Naive thymus-derived CD4-positive, alpha-beta T cell (primary cell): ENCODE results near the gene LMX1A. TPM values are rescaled to one million over a fixed set of nuclear protein-coding genes. Genes with fewer than 3 reads are reported as not detected.

Experiments used
- ATAC-seq: fragments of 150-1000 bp; cut with Tn5 transposase; 2 replicates; pipeline ENCODE4 v1.10.0; 2021; ENCODE audit warnings: mild to moderate bottlenecking, moderate library complexity
- CTCF ChIA-PET: fragments of 350-600 bp; sonication (Branson Sonifier 250); formaldehyde crosslinking; loops from one replicate; lab custom pipeline; 2021; ENCODE audit warnings: antibody characterized with exemption; lab: Charles Lee
- POLR2A ChIA-PET: fragments of 350-600 bp; sonication (Branson Sonifier 250); formaldehyde crosslinking; loops from one replicate; lab custom pipeline; 2021; ENCODE audit warnings: antibody characterized with exemption, inconsistent platforms; lab: Charles Lee
- DNase-seq, 9 donors: peaks; one replicate each; pipeline versions ENCODE4 v3.0.0 to v3.0.0-alpha.2; 2020 to 2022; ENCODE audit warnings: mixed read lengths in 1 of 9
- H3K27ac ChIP-seq: one replicate; pipeline ENCODE4 v1.7.0; 2013; ENCODE audit warnings: mild to moderate bottlenecking, low read depth, low read length, moderate library complexity
- H3K27me3 ChIP-seq, 2 donors: one replicate each; pipeline ENCODE4 v1.7.0; 2013; ENCODE audit warnings: low read length in 2 of 2, mild to moderate bottlenecking in 2 of 2, moderate library complexity in 2 of 2; ENCODE audit not compliant: control insufficient read depth in 2 of 2, insufficient read depth in 2 of 2
- H3K36me3 ChIP-seq, 3 experiments: 1 replicate in 2 of 3; 2 replicates in 1 of 3; pipeline ENCODE4 v1.7.0; 2013; ENCODE audit warnings: low read length in 3 of 3, mild to moderate bottlenecking in 3 of 3, moderate library complexity in 1 of 3; ENCODE audit not compliant: insufficient read depth in 3 of 3, control insufficient read depth in 2 of 3
- H3K4me1 ChIP-seq, 2 donors: one replicate each; pipeline ENCODE4 v1.7.0; 2013; ENCODE audit warnings: low read length in 2 of 2, mild to moderate bottlenecking in 2 of 2, moderate library complexity in 1 of 2; ENCODE audit not compliant: control insufficient read depth in 2 of 2, insufficient read depth in 2 of 2
- H3K4me3 ChIP-seq: 2 replicates; pipeline ENCODE4 v1.7.0; 2013; ENCODE audit warnings: mild to moderate bottlenecking, low read length
- H3K9me3 ChIP-seq, 3 experiments: 1 replicate in 2 of 3; 2 replicates in 1 of 3; pipeline ENCODE4 v1.7.0; 2013; ENCODE audit warnings: low read length in 3 of 3; ENCODE audit not compliant: control insufficient read depth in 2 of 3
- H3K27ac Mint-ChIP-seq, 9 donors: one replicate each; pipeline ENCODE4 v1.8.0; 2020 to 2022; ENCODE audit warnings: mixed read lengths in 9 of 9, mild to moderate bottlenecking in 8 of 9, moderate library complexity in 5 of 9, inconsistent platforms in 2 of 9
- H3K27me3 Mint-ChIP-seq, 5 donors: one replicate each; pipeline ENCODE4 v1.8.0; 2021 to 2022; ENCODE audit warnings: mixed read lengths in 5 of 5, mild to moderate bottlenecking in 1 of 5
- H3K36me3 Mint-ChIP-seq, 5 donors: one replicate each; pipeline ENCODE4 v1.8.0; 2020 to 2022; ENCODE audit warnings: mixed read lengths in 5 of 5, mild to moderate bottlenecking in 3 of 5, inconsistent platforms in 1 of 5
- H3K4me1 Mint-ChIP-seq, 7 donors: one replicate each; pipeline ENCODE4 v1.8.0; 2020 to 2022; ENCODE audit warnings: mixed read lengths in 7 of 7, mild to moderate bottlenecking in 3 of 7, inconsistent platforms in 1 of 7
- H3K4me3 Mint-ChIP-seq, 10 donors: one replicate each; pipeline ENCODE4 v1.8.0; 2020 to 2022; ENCODE audit warnings: mild to moderate bottlenecking in 10 of 10, mixed read lengths in 10 of 10, moderate library complexity in 6 of 10, inconsistent platforms in 2 of 10
- H3K9me3 Mint-ChIP-seq, 11 donors: one replicate each; pipeline ENCODE4 v1.8.0; 2020 to 2022; ENCODE audit warnings: mixed read lengths in 11 of 11, mild to moderate bottlenecking in 4 of 11, inconsistent platforms in 1 of 11, moderate library complexity in 1 of 11
- intact Hi-C, 2 donors: fragments of 100-400 bp; cut with micrococcal nuclease; formaldehyde crosslinking; loops; one replicate each; pipeline ENCODE4 v1.15.1; 2023
- polyA plus RNA-seq, 2 donors: library from polyadenylated mRNA; unstranded; fragments of 300-500 nt; fragmentation: Illumina TruSeq; gene quantifications; one replicate each; pipeline ENCODE4 v1.2.3, GENCODE V29; 2021
- total RNA-seq, 6 experiments: library from RNA in 5 of 6; stranded (reverse) in 5 of 6; gene quantifications; 1 replicate in 5 of 6; 2 replicates in 1 of 6; pipeline ENCODE4 v1.2.3 and lab custom pipeline; 2021 to 2026

Gene LMX1A
- total and polyA plus RNA-seq, 7 experiments from 2014 or later = not detected

- Histone ChIP-seq H3K36me3 (no peaks in the 10 kb centered on the region), H3K27me3 (peaks cover 7 to 21% of the 10 kb centered on the region in 2 donors), H3K4me1 (peaks cover 13 to 14% of the 10 kb centered on the region in 2 donors), H3K9me3 (no peaks in the 10 kb centered on the region), H3K4me3 (peak overlapping the region; percentile 28), H3K27ac (no peak overlapping the region)
- intact Hi-C loops = loop anchor here (1.0 to 5.0 kb wide), 12 partner anchors 11 to 1099 kb away; partner anchors contain the start of genes TMCO1 (in 2 of the 2) and MGST3 (in 1 of the 2)
- CTCF ChIA-PET = interaction anchor here (0.6 to 5.3 kb wide), 24 partner anchors 8 to 539 kb away, joined by 3 to 127 read pairs (median 4); no protein-coding TSS in a partner anchor
- DNase-seq = peak; percentile 78 to 94 (median 91)
- peak overlapping the region; percentile 45 to 94 (median 90) for H3K27ac Mint-ChIP-seq
- peak; percentile 100 for ATAC-seq
- peaks cover 17 to 35% (median 26%) of the 10 kb centered on the region in 7 donors for H3K4me1 Mint-ChIP-seq
- peak overlapping the region; percentile 59 to 84 (median 75) for H3K4me3 Mint-ChIP-seq
- H3K36me3 Mint-ChIP-seq = no peaks in the 10 kb centered on the region
- peaks cover 59 to 93% (median 80%) of the 10 kb centered on the region in 5 donors for H3K27me3 Mint-ChIP-seq
- H3K9me3 Mint-ChIP-seq = peaks cover 0 to 5% (median 0%) of the 10 kb centered on the region in 11 donors
- POLR2A ChIA-PET = interaction anchor here (0.8 to 1.5 kb wide), 3 partner anchors 196 to 377 kb away, joined by 3 to 7 read pairs (median 4); no protein-coding TSS in a partner anchor
These were observed 36.4 kb upstream of the LMX1A start for GRCh38 chr1:165392634-165393571.

GRCh38 chr1:165389609-165390008, 33.1 kb upstream of the LMX1A start:
- no peak for DNase-seq
- Histone ChIP-seq H3K4me3 (no peak overlapping the region), H3K36me3 (no peaks in the 10 kb centered on the region), H3K27me3 (peaks cover 7 to 18% of the 10 kb centered on the region in 2 donors), H3K9me3 (no peaks in the 10 kb centered on the region), H3K27ac (no peak overlapping the region), H3K4me1 (peaks cover 13 to 14% of the 10 kb centered on the region in 2 donors)
- no peak overlapping the region for H3K27ac Mint-ChIP-seq
- no peak overlapping the region for H3K4me3 Mint-ChIP-seq
- H3K4me1 Mint-ChIP-seq = peaks cover 14 to 24% (median 17%) of the 10 kb centered on the region in 7 donors
- no peaks in the 10 kb centered on the region for H3K36me3 Mint-ChIP-seq
- ChIA-PET POLR2A (no interaction called here), CTCF (interaction anchor here (1.1 to 1.8 kb wide), 3 partner anchors 19 to 211 kb away, joined by 3 to 5 read pairs (median 3); no protein-coding TSS in a partner anchor)
- intact Hi-C loops = loop anchor here (5.0 kb wide), 2 partner anchors 378 to 1103 kb away; partner anchors contain the start of gene TMCO1 (in 1 of the 2)
- no peak for ATAC-seq
- peaks cover 72 to 94% (median 85%) of the 10 kb centered on the region in 5 donors for H3K27me3 Mint-ChIP-seq
- H3K9me3 Mint-ChIP-seq = peaks cover 0 to 5% (median 0%) of the 10 kb centered on the region in 11 donors

- H3K4me1 Mint-ChIP-seq = peaks cover 5 to 13% (median 8%) of the 10 kb centered on the region in 7 donors
- no peak overlapping the region for H3K4me3 Mint-ChIP-seq
- no peak overlapping the region for H3K27ac Mint-ChIP-seq
- Histone ChIP-seq H3K9me3 (no peaks in the 10 kb centered on the region), H3K4me1 (peaks cover 6 to 7% of the 10 kb centered on the region in 2 donors), H3K27me3 (peaks cover 7 to 18% of the 10 kb centered on the region in 2 donors), H3K4me3 (no peak overlapping the region), H3K36me3 (no peaks in the 10 kb centered on the region), H3K27ac (no peak overlapping the region)
- no peak for ATAC-seq
- intact Hi-C loops = no loop called here
- H3K27me3 Mint-ChIP-seq = peaks cover 71 to 82% (median 79%) of the 10 kb centered on the region in 5 donors
- ChIA-PET POLR2A (no interaction called here), CTCF (interaction anchor here (0.7 to 1.0 kb wide), 2 partner anchors 16 to 199 kb away, joined by 3 read pairs; no protein-coding TSS in a partner anchor)
- DNase-seq = no peak
- peaks cover 0 to under 1% (median 0%) of the 10 kb centered on the region in 11 donors for H3K9me3 Mint-ChIP-seq
- no peaks in the 10 kb centered on the region for H3K36me3 Mint-ChIP-seq
These were observed 31.4 kb upstream of the LMX1A start for GRCh38 chr1:165387961-165388360.

GRCh38 chr1:165387505-165387904, 31.0 kb upstream of the LMX1A start:
- Histone ChIP-seq H3K27me3 (peaks cover 7 to 18% of the 10 kb centered on the region in 2 donors), H3K36me3 (no peaks in the 10 kb centered on the region), H3K9me3 (no peaks in the 10 kb centered on the region), H3K27ac (no peak overlapping the region), H3K4me1 (peaks cover 1 to 2% of the 10 kb centered on the region in 2 donors), H3K4me3 (no peak overlapping the region)
- ChIA-PET POLR2A (interaction anchor here (0.7 kb wide), 1 partner anchor 164 kb away, joined by 3 read pairs; no protein-coding TSS in a partner anchor), CTCF (interaction anchor here (0.7 kb wide), 1 partner anchor 200 kb away, joined by 3 read pairs; no protein-coding TSS in a partner anchor)
- H3K27me3 Mint-ChIP-seq = peaks cover 71 to 82% (median 77%) of the 10 kb centered on the region in 5 donors
- peaks cover under 1 to 8% (median 3%) of the 10 kb centered on the region in 7 donors for H3K4me1 Mint-ChIP-seq
- no peak overlapping the region for H3K27ac Mint-ChIP-seq
- intact Hi-C loops = no loop called here
- DNase-seq = no peak
- no peak for ATAC-seq
- no peak overlapping the region for H3K4me3 Mint-ChIP-seq
- no peaks in the 10 kb centered on the region for H3K9me3 Mint-ChIP-seq
- H3K36me3 Mint-ChIP-seq = no peaks in the 10 kb centered on the region

GRCh38 chr1:165383599-165384405, 27.3 kb upstream of the LMX1A start:
- ChIA-PET POLR2A (no interaction called here), CTCF (interaction anchor here (1.2 to 1.7 kb wide), 2 partner anchors 9 to 14 kb away, joined by 4 to 5 read pairs; no protein-coding TSS in a partner anchor)
- Mint-ChIP-seq H3K9me3 (no peaks in the 10 kb centered on the region), H3K27ac (no peak overlapping the region), H3K36me3 (no peaks in the 10 kb centered on the region), H3K4me1 (peaks cover 0 to 4% (median 0%) of the 10 kb centered on the region in 7 donors), H3K27me3 (peaks cover 44 to 75% (median 60%) of the 10 kb centered on the region in 5 donors), H3K4me3 (no peak overlapping the region)
- peaks cover 0 to 3% of the 10 kb centered on the region in 2 donors for H3K27me3 ChIP-seq
- no peak for DNase-seq
- H3K9me3 ChIP-seq = no peaks in the 10 kb centered on the region
- H3K4me3 ChIP-seq = no peak overlapping the region
- H3K4me1 ChIP-seq = no peaks in the 10 kb centered on the region
- no peak for ATAC-seq
- no peaks in the 10 kb centered on the region for H3K36me3 ChIP-seq
- intact Hi-C loops = no loop called here
- H3K27ac ChIP-seq = no peak overlapping the region

- Mint-ChIP-seq H3K27ac (no peak overlapping the region), H3K9me3 (no peaks in the 10 kb centered on the region), H3K4me3 (no peak overlapping the region), H3K4me1 (peaks cover 0 to 4% (median 0%) of the 10 kb centered on the region in 7 donors), H3K36me3 (no peaks in the 10 kb centered on the region), H3K27me3 (peaks cover 41 to 73% (median 52%) of the 10 kb centered on the region in 5 donors)
- Histone ChIP-seq H3K9me3 (no peaks in the 10 kb centered on the region), H3K27me3 (peaks cover 0 to 3% of the 10 kb centered on the region in 2 donors), H3K27ac (no peak overlapping the region), H3K36me3 (no peaks in the 10 kb centered on the region), H3K4me3 (no peak overlapping the region), H3K4me1 (no peaks in the 10 kb centered on the region)
- CTCF ChIA-PET = interaction anchor here (1.2 to 1.7 kb wide), 2 partner anchors 13 to 210 kb away, joined by 4 to 5 read pairs; no protein-coding TSS in a partner anchor
- POLR2A ChIA-PET = no interaction called here
- ATAC-seq (no peak), DNase-seq (no peak)
- intact Hi-C loops = no loop called here
These were observed 26.6 kb upstream of the LMX1A start for GRCh38 chr1:165383067-165383466.
